PC-9 (cell line): Measurements from ENCODE around the gene KIAA1191. TPM values are rescaled to one million over a fixed set of nuclear protein-coding genes. Genes with fewer than 3 reads are reported as not detected.

ENCODE experiments used
- BruUV-seq: library from RNA; stranded (reverse); fragments of 400-500 nt; replicated peaks from 2 replicates; lab custom pipeline; 2021; lab: Mats Ljungman, UMichigan
- CTCF ChIA-PET: fragments of 300-600 bp; sonication (Branson Sonifier 250); formaldehyde crosslinking; loops from one replicate; lab custom pipeline; 2022; ENCODE audit warnings: antibody characterized with exemption; lab: Charles Lee
- POLR2A ChIA-PET: fragments of 300-600 bp; sonication (Branson Sonifier 250); formaldehyde crosslinking; loops from one replicate; lab custom pipeline; 2022; ENCODE audit warnings: antibody characterized with exemption; ENCODE audit not compliant: unreplicated experiment; lab: Charles Lee
- DNase-seq, 2 experiments: peaks; one replicate each; pipeline versions ENCODE4 v3.0.0 to v3.0.0-alpha.2; 2015 to 2022; ENCODE audit warnings: mixed read lengths in 1 of 2
- H2AFZ ChIP-seq: fragments of 200-600 bp; sonication (generic); 2 replicates; pipeline ENCODE4 v1.8.1; 2017; ENCODE audit warnings: antibody characterized with exemption
- H3F3A ChIP-seq: fragments of 200-600 bp; sonication (generic); 2 replicates; pipeline ENCODE4 v1.8.1; 2017; ENCODE audit warnings: antibody characterized with exemption, mild to moderate bottlenecking, low read depth; ENCODE audit not compliant: insufficient read depth
- H3K27ac ChIP-seq: fragments of 200-600 bp; sonication (generic); 2 replicates; pipeline ENCODE4 v1.6.1; 2016; ENCODE audit warnings: mixed run types
- H3K27me3 ChIP-seq: fragments of 200-600 bp; sonication (generic); 2 replicates; pipeline ENCODE4 v1.6.1; 2016; ENCODE audit warnings: low read depth, mixed run types; ENCODE audit not compliant: insufficient read depth
- H3K36me3 ChIP-seq: fragments of 200-600 bp; sonication (generic); 2 replicates; pipeline ENCODE4 v1.6.1; 2016; ENCODE audit warnings: low read depth, mixed run types
- H3K4me1 ChIP-seq: fragments of 200-600 bp; sonication (generic); replicated peaks from 2 replicates; pipeline ENCODE4 v1.6.1; 2016; ENCODE audit warnings: mixed run types; ENCODE audit not compliant: insufficient read depth
- H3K4me2 ChIP-seq: fragments of 200-600 bp; sonication (generic); 2 replicates; pipeline ENCODE4 v1.6.1; 2017; ENCODE audit warnings: mixed run types
- H3K4me3 ChIP-seq: fragments of 200-600 bp; sonication (generic); 2 replicates; pipeline ENCODE4 v1.6.1; 2016; ENCODE audit warnings: mixed run types
- H3K79me2 ChIP-seq: fragments of 200-600 bp; sonication (generic); 2 replicates; pipeline ENCODE4 v1.6.1; 2017; ENCODE audit warnings: low read depth, mixed run types
- H3K9me2 ChIP-seq: fragments of 200-600 bp; sonication (generic); 2 replicates; pipeline ENCODE4 v1.8.1; 2017; ENCODE audit warnings: mild to moderate bottlenecking; ENCODE audit not compliant: insufficient read depth
- H3K9me3 ChIP-seq: fragments of 200-600 bp; sonication (generic); 2 replicates; pipeline ENCODE4 v1.8.1; 2016; ENCODE audit warnings: low read depth; ENCODE audit not compliant: insufficient read depth
- H4K20me1 ChIP-seq: fragments of 200-600 bp; sonication (generic); 2 replicates; pipeline ENCODE4 v1.8.1; 2017; ENCODE audit not compliant: insufficient read depth
- EZH2 ChIP-seq: fragments of 200-600 bp; sonication (generic); IDR thresholded peaks from 2 replicates; pipeline ENCODE4 v1.8.0; 2017; ENCODE audit warnings: antibody characterized with exemption, low read depth
- intact Hi-C: fragments of 100-400 bp; cut with micrococcal nuclease; formaldehyde crosslinking; loops from one replicate; pipeline ENCODE4 v1.10.0; 2022; ENCODE audit not compliant: unreplicated experiment
- total RNA-seq: library from RNA; stranded (reverse); gene quantifications from 2 replicates; pipeline ENCODE4 v1.2.3, GENCODE V29; 2021
- TF ChIP-seq, protein P1 (sequence below): fragments of 200-600 bp; sonication (generic); conservative IDR thresholded peaks from 2 replicates; pipeline ENCODE4 v1.6.1; 2017; ENCODE audit warnings: mixed run types, antibody characterized with exemption, mild to moderate bottlenecking, moderate library complexity

Gene KIAA1191
- total RNA-seq, 1 experiment from 2014 or later, result 115 TPM

- Histone ChIP-seq H2AFZ (no peak overlapping the region), H3K9me2 (no peaks in the 10 kb centered on the region), H3K4me1 (peaks cover 17% of the 10 kb centered on the region), H3K79me2 (peaks cover 28% of the 10 kb centered on the region), H4K20me1 (peaks cover 7% of the 10 kb centered on the region), H3K27me3 (no peaks in the 10 kb centered on the region), H3K4me2 (no peak overlapping the region), H3K9me3 (no peaks in the 10 kb centered on the region), H3F3A (peaks cover 25% of the 10 kb centered on the region), H3K4me3 (no peak overlapping the region), H3K27ac (no peak overlapping the region), H3K36me3 (0 out of 2 replicates have a peak, but pooled peaks cover 9% of the 10 kb centered on the region)
- TF ChIP-seq, protein P1, sequence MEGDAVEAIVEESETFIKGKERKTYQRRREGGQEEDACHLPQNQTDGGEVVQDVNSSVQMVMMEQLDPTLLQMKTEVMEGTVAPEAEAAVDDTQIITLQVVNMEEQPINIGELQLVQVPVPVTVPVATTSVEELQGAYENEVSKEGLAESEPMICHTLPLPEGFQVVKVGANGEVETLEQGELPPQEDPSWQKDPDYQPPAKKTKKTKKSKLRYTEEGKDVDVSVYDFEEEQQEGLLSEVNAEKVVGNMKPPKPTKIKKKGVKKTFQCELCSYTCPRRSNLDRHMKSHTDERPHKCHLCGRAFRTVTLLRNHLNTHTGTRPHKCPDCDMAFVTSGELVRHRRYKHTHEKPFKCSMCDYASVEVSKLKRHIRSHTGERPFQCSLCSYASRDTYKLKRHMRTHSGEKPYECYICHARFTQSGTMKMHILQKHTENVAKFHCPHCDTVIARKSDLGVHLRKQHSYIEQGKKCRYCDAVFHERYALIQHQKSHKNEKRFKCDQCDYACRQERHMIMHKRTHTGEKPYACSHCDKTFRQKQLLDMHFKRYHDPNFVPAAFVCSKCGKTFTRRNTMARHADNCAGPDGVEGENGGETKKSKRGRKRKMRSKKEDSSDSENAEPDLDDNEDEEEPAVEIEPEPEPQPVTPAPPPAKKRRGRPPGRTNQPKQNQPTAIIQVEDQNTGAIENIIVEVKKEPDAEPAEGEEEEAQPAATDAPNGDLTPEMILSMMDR, result no peak
- no peak for TF ChIP-seq EZH2
- peak in 1 of 2 experiments; percentile 31 for DNase-seq
- BruUV-seq, result no TSS peak
- ChIA-PET POLR2A (interaction anchor here (0.6 kb wide), 1 partner anchor 30 kb away, joined by 8 read pairs; no protein-coding TSS in a partner anchor), CTCF (no interaction called here)
- intact Hi-C loops, result no loop called here
These were observed 29.9 kb upstream of the KIAA1191 start for GRCh38 chr5:176391479-176391878.

DNA sequence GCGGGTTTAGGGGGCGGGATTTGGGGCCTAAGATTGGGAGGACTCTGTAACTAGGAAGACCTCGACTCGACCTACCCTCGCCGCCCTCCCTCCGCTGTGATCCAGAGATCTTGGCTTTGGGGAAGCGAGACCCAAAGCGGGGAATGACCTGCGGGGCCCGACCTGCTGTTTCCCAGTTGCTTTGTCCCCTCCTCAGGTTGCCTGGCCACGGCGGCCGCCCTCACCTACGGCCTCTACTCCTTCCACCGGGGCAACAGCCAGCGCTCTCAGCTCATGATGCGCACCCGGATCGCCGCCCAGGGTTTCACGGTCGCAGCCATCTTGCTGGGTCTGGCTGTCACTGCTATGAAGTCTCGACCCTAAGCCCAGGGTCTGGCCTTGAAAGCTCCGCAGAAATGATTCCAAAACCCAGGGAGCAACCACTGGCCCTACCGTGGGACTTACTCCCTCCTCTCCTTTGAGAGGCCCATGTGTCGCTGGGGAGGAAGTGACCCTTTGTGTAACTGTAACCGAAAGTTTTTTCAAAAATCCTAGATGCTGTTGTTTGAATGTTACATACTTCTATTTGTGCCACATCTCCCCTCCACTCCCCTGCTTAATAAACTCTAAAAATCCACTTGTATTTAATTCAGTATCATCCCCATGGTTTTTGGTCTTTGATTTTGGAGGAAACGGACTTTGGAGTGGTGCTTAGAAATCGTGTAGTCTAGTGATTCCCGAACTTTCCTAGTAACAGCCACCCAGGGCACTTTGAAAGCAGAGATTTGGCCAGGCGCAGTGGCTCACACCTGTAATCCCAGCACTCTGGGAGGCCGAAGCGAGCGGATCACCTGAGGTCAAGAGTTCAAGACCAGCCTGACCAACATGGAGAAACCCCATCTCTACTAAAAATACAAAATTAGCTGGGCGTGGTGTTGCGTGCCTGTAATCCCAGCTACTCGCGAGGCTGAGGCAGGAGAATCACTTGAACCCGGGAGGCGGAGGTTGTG is 27.9 kb upstream of the KIAA1191 start:
- no peaks in the 10 kb centered on the region for H3K9me2 ChIP-seq
- TSS peak; percentile 94 for BruUV-seq
- peaks cover 31% of the 10 kb centered on the region for H3F3A ChIP-seq
- peak overlapping the region; percentile 88 for H3K4me2 ChIP-seq
- no peak for DNase-seq
- intact Hi-C loops, result loop anchor here (1.0 to 10.0 kb wide), 3 partner anchors 21 to 435 kb away; partner anchors contain the start of gene TSPAN17
- H3K27me3 ChIP-seq, result no peaks in the 10 kb centered on the region
- peaks cover 40% of the 10 kb centered on the region for H3K79me2 ChIP-seq
- H3K4me3 ChIP-seq, result peak overlapping the region; percentile 74
- H4K20me1 ChIP-seq, result peaks cover 19% of the 10 kb centered on the region
- H3K9me3 ChIP-seq, result no peaks in the 10 kb centered on the region
- TF ChIP-seq EZH2, result no peak
- TF ChIP-seq, protein P1, result no peak
- peak overlapping the region; percentile 73 for H2AFZ ChIP-seq
- peak overlapping the region; percentile 61 for H3K27ac ChIP-seq
- peaks cover 25% of the 10 kb centered on the region for H3K36me3 ChIP-seq
- ChIA-PET CTCF (no interaction called here), POLR2A (interaction anchor here (0.6 to 0.7 kb wide), 2 partner anchors 146 to 872 kb away, joined by 3 to 4 read pairs; no protein-coding TSS in a partner anchor)
- peaks cover 22% of the 10 kb centered on the region for H3K4me1 ChIP-seq

DNA sequence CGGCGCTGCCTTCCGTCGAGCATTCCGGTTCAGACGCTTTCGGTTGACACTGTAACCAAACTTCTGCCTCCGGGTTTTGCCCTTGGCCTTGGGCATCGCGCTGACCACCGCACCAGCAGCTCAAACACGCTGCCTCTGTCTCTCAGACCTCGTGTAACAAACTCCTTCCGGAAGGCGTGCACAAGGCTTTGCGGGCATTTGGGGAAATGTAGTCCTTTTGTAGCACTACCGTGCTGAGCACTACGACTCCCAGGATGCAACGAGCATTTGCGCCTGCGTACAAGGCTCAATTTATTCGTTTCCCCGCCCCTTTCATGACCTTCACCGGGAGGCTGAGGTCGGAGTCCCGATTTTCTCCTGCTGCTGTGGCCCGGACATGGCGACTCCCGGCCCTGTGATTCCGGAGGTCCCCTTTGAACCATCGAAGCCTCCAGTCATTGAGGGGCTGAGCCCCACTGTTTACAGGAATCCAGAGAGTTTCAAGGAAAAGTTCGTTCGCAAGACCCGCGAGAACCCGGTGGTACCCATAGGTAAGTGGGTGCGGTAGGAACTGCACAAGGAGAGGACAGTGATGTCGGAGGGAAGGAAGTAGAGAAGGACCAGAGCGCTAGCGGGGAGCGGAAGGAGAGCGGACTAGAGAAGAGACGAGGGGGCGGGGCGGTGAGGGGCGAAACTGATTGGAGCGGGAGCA is 27.0 kb upstream of the KIAA1191 start, which contains the start of the genes HIGD2A and NOP16:
TSS of gene HIGD2A (plus strand) at position 308 of the 691 bp plus-strand sequence. CDS start at position 377, 69 bp downstream.
TSS of gene NOP16 (minus strand) at position 155 of the 691 bp plus-strand sequence. CDS start at position 96, 59 bp downstream.
- Histone ChIP-seq H3F3A (peaks cover 31% of the 10 kb centered on the region), H2AFZ (peak within 1 kb of the TSS; percentile 75), H3K36me3 (peaks cover 28% of the 10 kb centered on the region), H3K9me2 (no peaks in the 10 kb centered on the region), H3K9me3 (no peaks in the 10 kb centered on the region), H3K79me2 (peaks cover 40% of the 10 kb centered on the region), H3K27ac (peak within 1 kb of the TSS; percentile 71), H3K4me2 (peak within 1 kb of the TSS; percentile 88), H4K20me1 (peaks cover 19% of the 10 kb centered on the region), H3K27me3 (no peaks in the 10 kb centered on the region), H3K4me1 (peaks cover 22% of the 10 kb centered on the region), H3K4me3 (peak within 1 kb of the TSS; percentile 74)
- TF ChIP-seq, protein P1, result no peak
- no peak for TF ChIP-seq EZH2
- POLR2A ChIA-PET, result interaction anchor here (0.6 kb wide), 4 partner anchors 19 to 871 kb away, joined by 4 to 8 read pairs (median 5); no protein-coding TSS in a partner anchor
- CTCF ChIA-PET, result interaction anchor here (0.8 kb wide), 1 partner anchor 59 kb away, joined by 3 read pairs; no protein-coding TSS in a partner anchor
- DNase-seq, result peak; percentile 95 to 98
- no TSS peak for BruUV-seq
- intact Hi-C loops, result loop anchor here (1.0 to 10.0 kb wide), 6 partner anchors 22 to 436 kb away; partner anchors contain the start of genes FAF2, KIAA1191, RNF44 and TSPAN17
